ENCODE data around the gene PGAM4.

PGAM4 gene

DNA sequence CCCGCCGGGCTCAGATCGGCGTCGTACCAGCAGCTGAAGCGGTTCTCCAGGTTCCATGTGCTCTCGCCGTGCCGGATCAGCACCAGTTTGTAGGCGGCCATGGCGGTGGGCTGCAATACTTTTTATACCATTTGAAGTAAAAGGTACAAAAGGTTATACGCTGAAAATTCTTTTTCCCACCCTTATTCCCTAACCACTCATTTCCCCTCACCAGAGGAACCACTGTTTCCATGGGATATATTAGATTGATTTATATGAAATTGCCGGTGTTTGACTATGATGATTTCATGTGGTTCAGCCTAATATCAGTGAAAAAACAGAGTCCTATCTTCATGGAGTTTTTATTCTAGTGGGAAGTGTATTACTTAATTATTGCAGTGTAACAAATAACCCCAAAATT, at the start of gene PGAM4:
TSS of gene PGAM4 (minus strand) at position 101 of the 400 bp plus-strand sequence. CDS start at position 101, 0 bp downstream.
- DNase-seq (ENCODE audit: low spot score in 2 of 2), result no peak
- no peaks in the 10 kb centered on the region for H3K36me3 Mint-ChIP-seq
- H3K27ac Mint-ChIP-seq, result no peak within 1 kb of the TSS
- H3K4me3 Mint-ChIP-seq, result no peak within 1 kb of the TSS
- H3K4me1 Mint-ChIP-seq, result peaks cover 7% of the 10 kb centered on the region
- no peak for ATAC-seq
- H3K9me3 Mint-ChIP-seq, result no peaks in the 10 kb centered on the region

DNA sequence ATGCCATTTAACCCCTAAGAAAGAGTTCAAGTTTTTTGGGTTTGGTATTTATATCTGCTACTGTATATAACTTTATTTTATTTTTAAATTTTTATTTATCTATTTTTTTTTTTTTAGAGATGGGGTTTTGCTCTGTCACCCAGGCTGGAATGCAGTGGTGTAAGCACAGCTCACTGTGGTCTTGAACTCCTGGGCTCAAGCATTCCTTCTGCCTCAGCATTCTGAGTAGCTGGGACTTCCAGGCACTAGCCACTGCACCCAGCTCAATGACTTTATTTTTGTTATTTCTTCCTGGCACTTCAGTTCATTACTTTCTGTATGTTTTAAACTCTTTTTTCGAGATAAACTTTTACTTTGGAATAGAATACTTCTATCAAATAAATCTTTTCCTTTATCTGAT, 42.4 kb upstream of the PGAM4 start:
- no peaks in the 10 kb centered on the region for H3K9me3 Mint-ChIP-seq
- ATAC-seq, result no peak

DNA sequence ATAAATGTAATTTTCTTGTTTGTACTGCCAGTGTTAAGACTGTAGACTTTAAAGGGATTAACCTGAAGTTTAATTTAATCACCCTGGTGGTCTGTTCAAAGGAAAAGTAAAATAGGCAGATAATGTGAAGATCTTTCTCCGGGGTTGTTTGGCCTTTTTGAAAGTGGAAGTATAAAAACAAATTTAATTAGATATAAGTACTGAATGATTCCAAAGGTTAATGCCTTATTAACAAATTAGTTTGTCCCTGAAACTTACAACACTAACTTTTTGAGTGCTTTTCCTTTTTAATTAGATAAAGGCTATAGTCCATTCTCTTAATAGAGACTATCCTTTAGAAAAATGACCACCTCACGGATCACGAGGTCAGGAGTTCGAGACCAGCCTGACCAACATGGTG, 10.4 kb upstream of the PGAM4 start:
- no peak for ATAC-seq
- no peak for DNase-seq (ENCODE audit: low spot score in 2 of 2)
- Mint-ChIP-seq H3K4me1 (no peaks in the 10 kb centered on the region), H3K36me3 (peaks cover 6% of the 10 kb centered on the region), H3K27ac (no peak overlapping the region), H3K4me3 (no peak overlapping the region), H3K9me3 (no peaks in the 10 kb centered on the region)

More for the DNA sequence above, 42.4 kb upstream of the PGAM4 start:
- H3K27ac Mint-ChIP-seq, result no peak overlapping the region
- H3K4me1 Mint-ChIP-seq, result no peaks in the 10 kb centered on the region
- H3K36me3 Mint-ChIP-seq, result peaks cover 14% of the 10 kb centered on the region
- H3K4me3 Mint-ChIP-seq, result no peak overlapping the region
- no peak for DNase-seq (ENCODE audit: low spot score in 2 of 2)

DNA sequence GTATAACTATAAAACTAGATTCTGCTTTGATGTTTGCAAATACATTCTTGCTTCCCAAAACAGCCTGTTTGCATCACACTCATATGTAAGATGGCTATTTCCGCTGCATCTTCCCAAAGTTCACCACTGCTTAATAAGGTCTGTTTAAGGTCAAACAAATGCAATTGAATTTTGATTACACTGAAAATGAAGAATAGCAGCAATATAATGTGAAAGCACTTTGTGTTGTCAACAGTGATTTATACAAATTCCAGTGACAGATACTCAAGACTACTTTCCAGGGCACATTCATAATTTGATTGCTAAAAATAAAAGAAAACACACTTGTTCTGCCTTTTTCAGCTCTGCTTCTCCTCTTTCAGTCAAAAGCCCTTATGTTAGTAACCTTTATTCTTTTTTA, 8.1 kb upstream of the PGAM4 start:
- no peaks in the 10 kb centered on the region for H3K4me1 Mint-ChIP-seq

DNA sequence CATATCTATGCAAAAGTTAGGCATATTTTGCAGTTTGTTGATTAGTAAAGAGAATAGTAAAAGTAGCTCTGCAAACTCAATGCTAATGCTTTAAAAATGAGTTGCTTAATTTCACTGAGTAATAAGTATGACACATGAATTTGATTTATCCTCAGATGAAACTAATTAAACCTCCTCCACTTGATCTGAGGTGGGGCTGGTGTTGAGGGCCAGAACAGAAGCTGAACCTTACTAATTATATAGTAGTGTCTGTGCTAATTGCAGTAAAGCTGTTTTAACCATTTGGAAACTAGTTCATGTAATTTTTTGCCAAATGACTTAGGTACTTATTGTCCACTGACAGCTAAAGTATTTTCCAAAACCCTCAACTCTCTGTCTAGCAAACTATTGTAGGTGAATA, 7.7 kb upstream of the PGAM4 start:
- no peak for DNase-seq (ENCODE audit: low spot score in 2 of 2)
- Mint-ChIP-seq H3K36me3 (peaks cover 6% of the 10 kb centered on the region), H3K9me3 (no peaks in the 10 kb centered on the region), H3K27ac (no peak overlapping the region), H3K4me1 (no peaks in the 10 kb centered on the region), H3K4me3 (no peak overlapping the region)
- no peak for ATAC-seq

More for the DNA sequence above, 8.1 kb upstream of the PGAM4 start:
- Mint-ChIP-seq H3K4me3 (no peak overlapping the region), H3K9me3 (no peaks in the 10 kb centered on the region), H3K27ac (no peak overlapping the region), H3K36me3 (peaks cover 6% of the 10 kb centered on the region)
- ATAC-seq (no peak), DNase-seq (ENCODE audit: low spot score in 2 of 2) (no peak)

DNA sequence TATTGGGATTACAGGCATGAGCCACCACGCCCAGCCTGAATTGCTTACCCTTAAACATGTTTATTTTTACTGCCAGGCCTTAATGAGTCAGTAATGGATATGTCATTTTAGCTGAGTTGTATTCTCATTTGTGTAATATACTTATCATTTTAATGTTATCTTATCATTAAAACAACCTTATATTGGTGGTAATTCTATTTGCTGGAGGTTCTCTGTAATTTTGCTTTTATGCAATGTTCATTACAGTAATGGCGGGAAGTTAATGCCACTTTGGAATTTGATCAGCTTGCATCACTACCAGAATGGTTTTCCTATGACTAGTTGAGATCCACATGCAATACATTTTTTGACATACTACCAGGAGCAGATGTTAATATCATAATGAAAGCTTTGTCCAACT, 6.3 kb upstream of the PGAM4 start:
- no peak for DNase-seq (ENCODE audit: low spot score in 2 of 2)
- H3K4me1 Mint-ChIP-seq, result peaks cover 3% of the 10 kb centered on the region
- no peak overlapping the region for H3K27ac Mint-ChIP-seq
- ATAC-seq, result no peak
- H3K4me3 Mint-ChIP-seq, result no peak overlapping the region
- peaks cover 6% of the 10 kb centered on the region for H3K36me3 Mint-ChIP-seq
- H3K9me3 Mint-ChIP-seq, result no peaks in the 10 kb centered on the region

DNA sequence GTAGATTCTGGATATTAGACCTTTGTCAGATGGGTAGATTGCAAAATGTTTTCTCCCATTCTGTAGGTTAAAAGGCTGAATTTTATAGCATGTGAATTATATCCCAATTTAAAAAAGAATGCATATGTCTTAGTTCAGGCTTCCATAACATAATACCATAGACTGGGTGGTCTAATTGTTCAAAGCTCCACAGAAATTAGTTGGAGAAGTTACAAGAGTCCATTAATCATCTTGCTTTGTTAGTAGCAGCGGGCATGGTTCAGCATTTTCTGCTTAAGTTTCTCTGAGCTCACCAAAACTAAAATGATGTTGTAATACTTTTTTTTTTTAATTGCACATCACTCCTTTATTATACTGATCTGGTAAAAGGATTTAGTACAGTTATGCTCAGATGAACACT, 1.8 kb downstream of the PGAM4 start:
- Mint-ChIP-seq H3K4me3 (no peak overlapping the region), H3K27ac (no peak overlapping the region), H3K4me1 (peaks cover 8% of the 10 kb centered on the region), H3K9me3 (no peaks in the 10 kb centered on the region), H3K36me3 (no peaks in the 10 kb centered on the region)
- DNase-seq (ENCODE audit: low spot score in 2 of 2) (no peak), ATAC-seq (no peak)

DNA sequence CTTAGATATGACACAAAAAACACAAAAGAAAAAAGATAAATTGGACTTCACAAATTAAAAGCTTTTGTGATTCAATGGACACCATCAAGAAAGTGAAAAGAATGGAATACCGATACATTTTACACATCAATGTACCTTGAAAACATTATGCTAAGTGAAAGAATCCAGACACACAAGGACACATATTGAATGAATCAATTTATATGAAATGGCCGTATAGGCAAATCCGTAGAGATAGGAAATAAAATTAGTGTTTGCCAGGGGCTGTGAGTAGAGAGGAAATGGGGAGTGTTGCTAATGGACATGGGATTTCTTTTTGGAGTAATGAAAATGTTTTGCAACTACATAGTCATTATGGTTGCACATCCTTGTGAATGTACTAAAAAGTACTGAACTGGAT, 3.1 kb downstream of the PGAM4 start:
- ATAC-seq (no peak), DNase-seq (ENCODE audit: low spot score in 2 of 2) (no peak)
- Mint-ChIP-seq H3K4me3 (no peak overlapping the region), H3K4me1 (peaks cover 21% of the 10 kb centered on the region), H3K36me3 (no peaks in the 10 kb centered on the region), H3K9me3 (no peaks in the 10 kb centered on the region), H3K27ac (no peak overlapping the region)

DNA sequence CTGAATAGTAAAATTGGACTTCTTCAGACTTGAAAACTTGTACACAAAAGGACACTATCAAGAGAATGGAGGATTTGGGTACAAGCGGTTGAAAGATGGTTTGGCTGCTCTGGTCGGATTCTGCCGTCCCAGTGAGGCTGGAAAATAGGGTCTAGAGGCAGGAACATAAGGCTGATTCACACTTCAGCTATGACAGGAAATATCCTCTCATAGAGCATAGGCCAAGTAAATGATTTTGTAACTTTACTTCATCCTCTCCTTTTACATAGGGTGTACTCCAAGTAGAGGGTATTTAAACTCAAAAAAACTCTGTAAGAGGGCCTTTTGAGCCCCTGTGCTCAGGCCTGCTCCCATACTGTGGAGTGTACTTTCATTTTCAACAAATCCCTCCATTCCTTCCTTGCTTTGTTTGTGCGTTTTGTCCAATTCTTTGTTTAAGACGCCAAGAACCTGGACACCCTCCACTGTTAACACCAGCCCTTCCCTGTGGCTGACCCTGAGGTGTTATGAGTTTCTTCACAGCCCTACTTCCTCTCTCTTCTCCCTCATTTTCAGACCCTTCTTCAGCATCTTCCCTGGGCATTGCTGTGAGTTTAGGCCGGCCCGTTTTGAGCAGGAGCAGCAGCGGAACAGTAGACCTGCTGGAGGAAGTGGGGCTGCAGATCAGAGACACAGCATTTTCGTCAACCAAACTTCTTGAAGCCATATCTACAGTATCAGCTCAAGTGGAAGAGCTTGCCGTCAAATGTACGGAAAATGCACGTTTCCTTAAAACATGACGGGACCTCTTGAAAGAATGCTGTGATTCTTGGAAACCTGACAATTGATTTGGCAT, 7.2 kb downstream of the PGAM4 start:
- no peak for DNase-seq (ENCODE audit: low spot score in 2 of 2)
- H3K4me3 Mint-ChIP-seq, result peak overlapping the region; percentile 62
- no peaks in the 10 kb centered on the region for H3K36me3 Mint-ChIP-seq
- no peaks in the 10 kb centered on the region for H3K9me3 Mint-ChIP-seq
- ATAC-seq, result no peak
- peaks cover 33% of the 10 kb centered on the region for H3K4me1 Mint-ChIP-seq
- H3K27ac Mint-ChIP-seq, result peak overlapping the region; percentile 88

DNA sequence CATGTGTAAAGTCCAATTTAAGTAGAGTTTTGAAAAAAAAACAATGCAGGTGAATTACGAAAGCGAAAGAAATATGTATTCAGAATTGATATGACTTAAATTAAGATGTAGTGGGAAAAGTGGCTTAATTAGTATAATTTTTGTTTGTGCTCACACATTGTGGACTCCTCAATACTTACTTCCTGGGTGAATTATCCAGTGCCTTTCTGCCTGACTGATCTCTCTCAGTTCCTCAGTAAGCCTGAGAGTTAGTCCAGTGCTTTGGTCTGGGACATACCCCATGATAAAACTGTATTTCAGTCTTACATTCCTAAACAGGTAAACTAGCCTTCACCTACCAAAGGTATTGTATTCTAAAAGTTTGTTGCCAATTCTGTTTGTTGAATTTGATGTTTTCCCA, 8.4 kb downstream of the PGAM4 start:
- ATAC-seq, result peak; percentile 42
- Mint-ChIP-seq H3K27ac (peak overlapping the region; percentile 88), H3K4me3 (peak overlapping the region; percentile 40)

DNA sequence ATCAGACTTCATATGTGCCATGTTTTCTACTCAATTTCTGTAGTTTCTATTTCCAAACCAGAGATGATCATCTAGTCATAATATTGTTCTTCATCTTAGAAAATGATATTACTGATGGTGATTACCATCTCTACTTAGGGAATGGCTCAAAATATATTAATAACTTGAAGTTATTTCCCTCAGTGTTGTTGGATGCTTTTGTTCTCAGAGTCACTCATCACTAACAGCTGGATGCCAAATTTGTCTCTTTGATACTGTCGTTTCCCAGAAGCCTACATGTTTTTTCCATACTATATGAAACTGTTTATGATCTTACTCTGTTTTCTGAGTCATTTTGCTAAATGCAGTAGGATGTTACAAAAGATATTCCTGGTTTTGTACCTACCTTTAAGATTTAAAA, 8.9 kb downstream of the PGAM4 start:
- DNase-seq (ENCODE audit: low spot score in 2 of 2), result no peak
- H3K4me1 Mint-ChIP-seq, result peaks cover 44% of the 10 kb centered on the region
- peaks cover 2% of the 10 kb centered on the region for H3K9me3 Mint-ChIP-seq
- peak; percentile 56 for ATAC-seq
- H3K27ac Mint-ChIP-seq, result peak overlapping the region; percentile 88
- peak overlapping the region; percentile 40 for H3K4me3 Mint-ChIP-seq
- H3K36me3 Mint-ChIP-seq, result no peaks in the 10 kb centered on the region

More for the DNA sequence above, 8.4 kb downstream of the PGAM4 start:
- peaks cover 40% of the 10 kb centered on the region for H3K4me1 Mint-ChIP-seq
- no peaks in the 10 kb centered on the region for H3K9me3 Mint-ChIP-seq
- H3K36me3 Mint-ChIP-seq, result no peaks in the 10 kb centered on the region
- no peak for DNase-seq (ENCODE audit: low spot score in 2 of 2)

DNA sequence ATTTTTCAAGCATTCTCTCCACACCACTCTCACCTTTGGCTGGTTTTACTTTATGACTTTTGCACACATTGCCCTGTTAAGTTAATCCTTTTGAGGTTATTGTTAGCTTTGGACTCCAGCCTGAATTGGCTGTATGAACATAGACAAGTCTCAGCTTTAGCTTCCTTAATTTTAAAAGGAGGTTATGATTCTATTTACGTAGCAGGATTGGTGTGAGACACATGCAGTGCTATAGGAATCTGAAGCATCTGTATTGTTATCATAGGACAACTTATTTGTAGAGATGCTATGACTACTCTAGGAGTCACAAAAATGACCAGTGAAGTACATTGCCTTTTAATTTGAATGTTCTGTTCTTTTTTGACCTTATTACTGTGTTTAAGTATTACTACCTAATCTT, 15.7 kb downstream of the PGAM4 start:
- Mint-ChIP-seq H3K27ac (no peak overlapping the region), H3K4me1 (peaks cover 24% of the 10 kb centered on the region), H3K36me3 (no peaks in the 10 kb centered on the region), H3K9me3 (peaks cover 3% of the 10 kb centered on the region), H3K4me3 (no peak overlapping the region)
- ATAC-seq, result no peak
- DNase-seq (ENCODE audit: low spot score in 2 of 2), result no peak

DNA sequence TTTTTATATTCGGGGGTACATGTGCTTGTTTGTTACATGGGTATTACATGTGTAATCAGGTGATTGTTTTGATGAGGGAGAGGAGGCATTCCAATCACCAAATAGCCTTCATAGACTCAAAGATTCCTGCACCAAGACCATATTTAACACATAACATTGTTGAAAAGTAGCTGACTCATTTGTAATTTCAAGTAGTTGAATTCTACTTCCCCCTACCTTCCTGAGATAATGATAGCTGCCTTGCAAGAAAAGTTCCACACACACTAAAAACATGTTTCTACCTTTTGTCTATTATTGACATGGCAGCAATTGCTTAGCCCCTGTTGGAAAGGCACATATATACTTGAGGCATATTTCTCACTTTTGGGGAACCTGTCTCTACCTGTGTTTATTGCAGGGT, 16.1 kb downstream of the PGAM4 start:
- no peaks in the 10 kb centered on the region for H3K36me3 Mint-ChIP-seq
- no peak overlapping the region for H3K4me3 Mint-ChIP-seq
- H3K9me3 Mint-ChIP-seq, result peaks cover 3% of the 10 kb centered on the region
- DNase-seq (ENCODE audit: low spot score in 2 of 2) (no peak), ATAC-seq (no peak)
- H3K27ac Mint-ChIP-seq, result no peak overlapping the region
- H3K4me1 Mint-ChIP-seq, result peaks cover 23% of the 10 kb centered on the region

DNA sequence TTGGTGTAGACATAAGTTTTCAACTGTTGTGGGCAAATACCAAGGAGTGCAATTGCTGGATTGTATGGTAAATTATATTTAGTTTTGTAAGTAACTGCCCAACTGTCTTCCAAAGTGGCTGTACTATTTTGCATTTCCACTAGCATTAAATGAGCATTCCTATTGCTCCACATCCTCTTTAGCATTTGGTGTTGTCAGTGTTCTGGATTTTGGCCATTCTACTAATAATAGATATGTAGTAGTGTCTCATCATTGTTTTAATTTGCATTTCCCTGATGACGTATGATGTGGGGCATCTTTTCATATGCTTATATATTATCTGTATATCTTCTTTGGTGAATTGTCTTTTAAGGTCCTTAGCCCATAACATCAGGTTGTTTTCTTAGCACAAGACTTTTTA, 17.3 kb downstream of the PGAM4 start:
- Mint-ChIP-seq H3K4me1 (peaks cover 12% of the 10 kb centered on the region), H3K36me3 (peaks cover 2% of the 10 kb centered on the region), H3K4me3 (no peak overlapping the region), H3K27ac (no peak overlapping the region), H3K9me3 (peaks cover 3% of the 10 kb centered on the region)
- no peak for ATAC-seq
- no peak for DNase-seq (ENCODE audit: low spot score in 2 of 2)

DNA sequence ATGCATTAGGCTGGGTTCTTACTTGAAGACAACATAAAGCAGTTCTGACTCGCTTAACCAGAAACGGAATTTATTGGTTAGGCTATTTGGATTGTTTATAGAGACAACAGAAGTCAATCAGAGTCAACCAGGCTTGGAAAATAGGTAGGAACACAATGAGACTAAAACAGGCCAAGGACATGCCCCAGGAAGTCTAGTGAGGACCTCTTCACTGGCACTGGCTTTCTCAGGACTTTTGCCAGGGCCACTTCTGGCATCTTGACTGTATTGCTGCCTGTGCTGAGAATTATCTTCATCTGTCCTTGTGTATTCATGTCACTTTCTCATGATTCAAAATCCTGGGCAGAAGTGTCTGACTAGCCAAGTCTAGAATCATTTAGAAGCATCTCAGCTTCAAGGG, 19.6 kb downstream of the PGAM4 start:
- Mint-ChIP-seq H3K27ac (no peak overlapping the region), H3K4me1 (no peaks in the 10 kb centered on the region), H3K9me3 (no peaks in the 10 kb centered on the region), H3K4me3 (no peak overlapping the region), H3K36me3 (peaks cover 6% of the 10 kb centered on the region)
- ATAC-seq (no peak), DNase-seq (ENCODE audit: low spot score in 2 of 2) (no peak)

DNA sequence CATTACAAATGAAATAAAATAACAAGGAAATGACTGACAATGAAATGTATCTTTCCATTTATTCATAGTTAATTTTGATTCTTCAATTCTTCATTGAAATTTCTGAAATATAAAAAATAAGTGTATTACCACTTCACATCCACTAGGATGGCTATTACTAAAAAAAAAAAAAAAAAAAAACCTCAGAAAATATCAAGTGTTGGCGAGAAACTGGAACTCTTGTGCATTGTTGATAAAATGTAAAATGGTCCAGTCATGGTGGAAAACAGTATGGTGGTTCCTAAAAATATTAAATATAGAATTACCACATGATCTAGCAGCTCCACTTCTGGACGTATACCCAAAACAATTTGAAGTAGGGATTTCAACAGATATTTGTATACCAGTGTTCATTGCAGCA, 22.9 kb downstream of the PGAM4 start:
- no peaks in the 10 kb centered on the region for H3K9me3 Mint-ChIP-seq
- H3K36me3 Mint-ChIP-seq, result peaks cover 6% of the 10 kb centered on the region
- H3K4me3 Mint-ChIP-seq, result no peak overlapping the region
- no peak for DNase-seq (ENCODE audit: low spot score in 2 of 2)
- H3K4me1 Mint-ChIP-seq, result no peaks in the 10 kb centered on the region
- H3K27ac Mint-ChIP-seq, result no peak overlapping the region
- ATAC-seq, result no peak

All from stimulated activated effector memory CD8-positive, alpha-beta T cell treated with anti-CD3 and anti-CD28 coated beads, Interleukin-12 subunit alpha, Interleukin-12 subunit beta, amount 100 ng/mL, for 72 hours (primary cell).